ENCODE measurements around the gene SFPQ. TPM values are rescaled to one million over a fixed set of nuclear protein-coding genes. Genes with fewer than 3 reads are reported as not detected.

Gene SFPQ
- total RNA-seq, 1 donor from 2014 or later: 458 TPM

- peak overlapping the region; percentile 41 for H3K4me3 Mint-ChIP-seq (ENCODE audit: unreplicated experiment)
- H3K27me3 Mint-ChIP-seq (ENCODE audit: unreplicated experiment): peaks cover 10% of the 10 kb centered on the region
- peaks cover 8% of the 10 kb centered on the region for H3K9me3 Mint-ChIP-seq (ENCODE audit: unreplicated experiment)
- TF ChIP-seq, protein P1, sequence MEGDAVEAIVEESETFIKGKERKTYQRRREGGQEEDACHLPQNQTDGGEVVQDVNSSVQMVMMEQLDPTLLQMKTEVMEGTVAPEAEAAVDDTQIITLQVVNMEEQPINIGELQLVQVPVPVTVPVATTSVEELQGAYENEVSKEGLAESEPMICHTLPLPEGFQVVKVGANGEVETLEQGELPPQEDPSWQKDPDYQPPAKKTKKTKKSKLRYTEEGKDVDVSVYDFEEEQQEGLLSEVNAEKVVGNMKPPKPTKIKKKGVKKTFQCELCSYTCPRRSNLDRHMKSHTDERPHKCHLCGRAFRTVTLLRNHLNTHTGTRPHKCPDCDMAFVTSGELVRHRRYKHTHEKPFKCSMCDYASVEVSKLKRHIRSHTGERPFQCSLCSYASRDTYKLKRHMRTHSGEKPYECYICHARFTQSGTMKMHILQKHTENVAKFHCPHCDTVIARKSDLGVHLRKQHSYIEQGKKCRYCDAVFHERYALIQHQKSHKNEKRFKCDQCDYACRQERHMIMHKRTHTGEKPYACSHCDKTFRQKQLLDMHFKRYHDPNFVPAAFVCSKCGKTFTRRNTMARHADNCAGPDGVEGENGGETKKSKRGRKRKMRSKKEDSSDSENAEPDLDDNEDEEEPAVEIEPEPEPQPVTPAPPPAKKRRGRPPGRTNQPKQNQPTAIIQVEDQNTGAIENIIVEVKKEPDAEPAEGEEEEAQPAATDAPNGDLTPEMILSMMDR (IDR thresholded peaks at IDR 0.05; ENCODE audit: partially characterized antibody, unreplicated experiment): no peak
- H3K27ac Mint-ChIP-seq (ENCODE audit: unreplicated experiment): no peak overlapping the region
- peaks cover 38% of the 10 kb centered on the region for H3K4me1 Mint-ChIP-seq (ENCODE audit: low read depth, unreplicated experiment)
- peaks cover 25% of the 10 kb centered on the region for H3K36me3 Mint-ChIP-seq (ENCODE audit: unreplicated experiment)
- no peak for DNase-seq
Measured at GRCh38 chr1:35187816-35188342, 5.1 kb downstream of the SFPQ start.

GRCh38 chr1:35186239-35186638 lies 6.7 kb downstream of the SFPQ start:
- no peak for DNase-seq
- Mint-ChIP-seq H3K9me3 (ENCODE audit: unreplicated experiment) (peaks cover 6% of the 10 kb centered on the region), H3K4me3 (ENCODE audit: unreplicated experiment) (no peak overlapping the region), H3K36me3 (ENCODE audit: unreplicated experiment) (peaks cover 22% of the 10 kb centered on the region), H3K27me3 (ENCODE audit: unreplicated experiment) (peaks cover 10% of the 10 kb centered on the region), H3K4me1 (ENCODE audit: low read depth, unreplicated experiment) (peaks cover 42% of the 10 kb centered on the region), H3K27ac (ENCODE audit: unreplicated experiment) (no peak overlapping the region)
- TF ChIP-seq, protein P1 (IDR thresholded peaks at IDR 0.05; ENCODE audit: partially characterized antibody, unreplicated experiment): no peak

GRCh38 chr1:35185200-35185599 lies 7.7 kb downstream of the SFPQ start:
- Mint-ChIP-seq H3K4me1 (ENCODE audit: low read depth, unreplicated experiment) (peaks cover 43% of the 10 kb centered on the region), H3K4me3 (ENCODE audit: unreplicated experiment) (no peak overlapping the region), H3K9me3 (ENCODE audit: unreplicated experiment) (peaks cover 8% of the 10 kb centered on the region), H3K27ac (ENCODE audit: unreplicated experiment) (no peak overlapping the region), H3K36me3 (ENCODE audit: unreplicated experiment) (peaks cover 12% of the 10 kb centered on the region), H3K27me3 (ENCODE audit: unreplicated experiment) (peaks cover 10% of the 10 kb centered on the region)
- DNase-seq: no peak
- TF ChIP-seq, protein P1 (IDR thresholded peaks at IDR 0.05; ENCODE audit: partially characterized antibody, unreplicated experiment): no peak

DNA sequence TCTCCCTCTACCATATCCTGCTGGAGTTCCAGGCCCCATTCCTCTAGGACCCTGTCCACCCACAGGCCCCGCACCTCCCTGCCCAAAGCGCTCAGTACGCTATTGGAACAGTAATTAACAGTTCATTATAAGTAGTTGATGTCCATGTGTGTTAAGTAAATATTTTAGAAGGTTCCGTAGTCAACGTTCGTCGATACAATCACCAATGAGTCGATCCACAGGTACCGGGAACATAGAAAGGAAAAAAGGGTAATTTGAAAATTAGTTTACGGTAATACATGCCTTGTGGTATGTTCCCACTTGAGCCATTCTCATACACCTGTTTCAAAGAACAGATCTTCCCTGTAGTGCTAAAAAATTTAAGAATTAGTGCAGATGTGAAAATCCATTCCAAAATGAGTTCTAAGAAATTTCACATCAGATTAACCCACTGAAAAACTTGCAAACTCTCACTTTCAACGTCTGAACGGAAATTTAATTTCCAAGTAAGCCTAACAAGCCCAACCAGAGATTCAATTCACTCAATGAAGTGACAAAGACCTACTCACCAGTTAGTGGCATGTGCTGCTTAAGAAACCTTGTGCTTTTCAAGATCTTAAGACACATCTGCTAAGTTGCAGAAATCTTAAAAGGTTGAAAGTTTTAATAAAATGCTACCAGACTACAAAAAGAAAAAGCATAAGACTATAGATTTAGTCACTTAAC lies 8.3 kb downstream of the SFPQ start:
- H3K27me3 Mint-ChIP-seq (ENCODE audit: unreplicated experiment): peaks cover 9% of the 10 kb centered on the region

More for the DNA sequence above, 8.3 kb downstream of the SFPQ start:
- Mint-ChIP-seq H3K27ac (ENCODE audit: unreplicated experiment) (peak overlapping the region; percentile 39), H3K4me3 (ENCODE audit: unreplicated experiment) (peak overlapping the region; percentile 41), H3K9me3 (ENCODE audit: unreplicated experiment) (peaks cover 8% of the 10 kb centered on the region), H3K36me3 (ENCODE audit: unreplicated experiment) (peaks cover 12% of the 10 kb centered on the region), H3K4me1 (ENCODE audit: low read depth, unreplicated experiment) (peaks cover 39% of the 10 kb centered on the region)
- no peak for DNase-seq
- TF ChIP-seq, protein P1 (IDR thresholded peaks at IDR 0.05; ENCODE audit: partially characterized antibody, unreplicated experiment): no peak
